IPS-NIHi7 (cell line): ENCODE measurements around the gene LGR6.
A peak's percentile ranks its signal among the peaks of the same experiment; 100 is the strongest.
"Not testable (repeated sequence)": the region's sequence is repeated elsewhere in the genome, so short reads cannot be mapped to it uniquely, and the experiment has no call there.

Source experiments
- DNase-seq: peaks from one replicate; pipeline ENCODE4 v3.0.0; 2012; ENCODE audit warnings: mixed read lengths; ENCODE audit errors: extremely low spot score

The LGR6 gene

GRCh38 chr1:202176949-202177927, 16.4 kb upstream of the LGR6 start:
- no peak for DNase-seq

DNA sequence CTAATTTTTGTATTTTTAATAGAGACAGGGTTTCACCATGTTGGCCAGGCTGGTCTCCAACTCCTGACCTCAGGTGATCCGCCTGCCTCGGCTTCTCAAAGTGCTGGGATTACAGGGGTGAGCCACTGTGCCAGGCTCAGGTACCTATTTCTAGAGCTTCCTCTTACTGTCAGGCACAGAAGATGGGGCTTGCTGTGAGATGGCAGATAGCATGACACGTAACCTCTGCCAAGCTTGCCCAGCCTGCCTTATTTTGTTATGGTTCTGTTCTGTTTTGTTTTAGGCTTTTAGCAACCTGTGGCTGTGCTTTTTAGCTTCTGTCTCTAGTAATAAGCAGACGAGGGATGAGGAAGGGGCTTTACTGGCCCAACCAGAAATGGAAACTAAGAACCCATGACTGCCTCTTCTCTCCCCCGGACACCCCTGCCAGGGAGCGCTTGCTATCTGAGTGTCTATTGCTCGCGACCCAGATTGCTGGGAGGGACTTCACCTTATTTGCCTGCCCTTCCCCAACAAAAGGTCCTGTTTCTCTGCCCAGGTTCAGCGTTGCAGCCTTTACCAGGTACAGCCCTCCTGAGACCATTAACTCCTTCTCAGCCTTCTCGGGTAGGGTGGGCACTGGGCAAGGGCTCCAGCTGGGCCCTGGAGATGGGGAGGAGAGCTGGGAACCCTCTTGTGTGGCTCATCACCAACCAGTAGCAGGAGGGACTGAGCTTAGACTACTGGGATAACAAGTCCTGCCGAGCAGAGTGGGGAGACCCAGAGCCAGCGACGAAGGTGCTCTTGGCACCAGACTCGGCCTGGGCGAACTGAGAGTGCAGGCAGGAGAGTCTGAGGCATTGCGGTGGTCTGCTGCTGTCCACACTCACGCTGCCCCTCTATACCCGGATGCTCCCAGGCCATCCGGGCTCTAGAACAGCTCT, 13.5 kb upstream of the LGR6 start:
- no peak for DNase-seq

GRCh38 chr1:202180751-202181139, 12.9 kb upstream of the LGR6 start:
- DNase-seq, result not testable (repeated sequence)

DNA sequence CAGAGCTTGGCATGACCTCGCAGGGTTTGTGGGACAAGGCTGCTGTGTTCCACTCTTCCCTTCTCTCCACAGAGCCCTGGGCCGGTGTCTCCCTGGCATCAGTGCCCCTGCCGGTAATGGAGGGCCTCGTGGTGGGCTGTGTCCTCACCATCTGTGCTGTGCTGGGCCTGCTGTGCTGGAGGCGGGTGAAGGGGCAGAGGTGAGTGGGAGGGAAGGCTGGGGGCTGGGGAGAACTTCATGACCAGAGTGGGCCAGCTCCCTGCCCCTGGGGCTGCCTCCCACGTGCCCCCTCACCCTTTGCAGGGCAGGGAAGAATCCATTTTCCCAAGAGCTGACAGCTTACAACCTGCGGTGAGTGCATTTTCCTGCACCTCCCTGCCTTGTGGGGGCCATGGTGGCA, 12.0 kb upstream of the LGR6 start:
- no peak for DNase-seq

- DNase-seq, result no peak
Observed at GRCh38 chr1:202182040-202182877, 11.3 kb upstream of the LGR6 start.

DNA sequence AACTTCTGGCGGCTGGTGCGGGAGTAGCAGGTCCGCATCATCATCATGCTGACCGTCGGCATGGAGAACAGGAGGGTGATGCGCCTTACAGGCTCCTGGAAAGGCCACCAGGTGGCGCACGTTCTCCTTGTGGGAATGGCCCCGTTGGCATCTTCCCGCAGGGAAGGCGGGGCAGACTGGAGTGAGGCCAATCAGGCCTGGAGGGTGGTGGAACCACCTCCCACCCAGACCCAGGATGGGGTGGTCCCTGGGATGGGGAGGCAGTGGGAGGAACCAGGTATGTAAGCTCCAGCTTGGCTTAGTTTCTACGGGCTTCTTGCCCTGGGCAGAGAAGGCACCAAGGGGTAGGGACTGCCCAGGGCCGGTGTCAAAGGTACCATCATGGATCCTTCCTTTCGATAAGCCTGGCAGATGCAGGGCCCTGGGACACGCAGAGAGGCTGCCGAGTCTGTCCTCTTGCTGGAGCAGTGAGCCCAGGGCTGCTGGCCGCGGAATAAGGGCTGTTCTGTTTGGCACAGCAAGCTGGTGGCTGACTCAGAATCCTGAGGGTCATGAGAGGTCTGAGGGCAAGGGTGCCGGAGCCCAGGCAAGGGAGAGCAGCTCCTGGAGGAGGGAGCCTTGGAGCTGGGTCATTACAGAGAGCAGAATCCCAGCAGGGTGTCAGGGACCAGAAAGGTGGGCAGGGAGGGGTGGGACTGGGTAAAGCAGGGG, 8.7 kb upstream of the LGR6 start:
- peak; percentile 95 for DNase-seq

DNA sequence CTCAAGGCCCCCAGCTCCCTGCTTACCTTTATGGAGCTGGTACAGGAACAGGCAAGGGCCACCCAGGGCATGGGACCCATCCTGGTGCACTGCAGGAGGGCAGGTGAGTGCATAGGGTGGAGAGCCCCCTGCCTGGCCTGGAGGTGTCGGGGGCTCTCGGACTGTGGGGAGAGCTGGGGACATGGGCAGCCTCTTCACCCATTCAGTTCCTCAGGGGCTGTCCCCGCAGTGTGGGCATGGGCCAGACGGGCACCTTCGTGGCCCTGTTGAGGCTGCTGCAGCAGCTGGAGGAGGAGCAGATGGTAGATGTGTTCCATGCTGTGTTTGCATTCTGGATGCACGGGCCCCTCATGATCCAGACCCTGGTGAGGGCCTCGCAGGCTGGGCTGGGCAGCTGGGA, 7.3 kb upstream of the LGR6 start:
- no peak for DNase-seq

DNA sequence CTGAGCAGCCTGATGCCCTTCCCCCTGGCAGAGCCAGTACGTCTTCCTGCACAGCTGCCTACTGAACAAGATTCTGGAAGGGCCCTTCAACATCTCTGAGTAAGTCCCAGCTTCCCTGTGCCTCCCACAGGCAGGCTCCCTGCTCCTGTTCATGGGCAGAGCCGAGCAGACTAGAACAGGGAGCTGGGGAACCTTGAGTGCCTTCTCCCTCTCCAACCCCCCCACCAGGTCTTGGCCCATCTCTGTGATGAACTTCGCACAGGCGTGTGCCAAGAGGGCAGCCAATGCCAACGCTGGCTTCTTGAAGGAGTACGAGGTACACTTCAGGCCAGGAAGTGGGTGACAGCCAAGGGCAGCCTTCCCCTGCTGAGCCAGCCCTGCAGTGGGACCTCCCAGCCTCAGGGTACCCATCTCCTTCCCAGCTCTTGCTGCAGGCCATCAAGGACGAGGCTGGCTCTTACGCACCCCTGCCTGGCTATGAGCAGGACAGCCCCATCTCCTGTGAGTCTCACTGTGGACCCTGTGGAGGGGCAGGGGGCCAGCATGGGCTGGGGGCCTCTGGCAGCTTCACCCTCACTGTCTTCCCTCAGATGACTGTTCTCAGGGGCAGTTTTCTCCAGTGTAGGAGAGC, 6.4 kb upstream of the LGR6 start:
- no peak for DNase-seq

DNA sequence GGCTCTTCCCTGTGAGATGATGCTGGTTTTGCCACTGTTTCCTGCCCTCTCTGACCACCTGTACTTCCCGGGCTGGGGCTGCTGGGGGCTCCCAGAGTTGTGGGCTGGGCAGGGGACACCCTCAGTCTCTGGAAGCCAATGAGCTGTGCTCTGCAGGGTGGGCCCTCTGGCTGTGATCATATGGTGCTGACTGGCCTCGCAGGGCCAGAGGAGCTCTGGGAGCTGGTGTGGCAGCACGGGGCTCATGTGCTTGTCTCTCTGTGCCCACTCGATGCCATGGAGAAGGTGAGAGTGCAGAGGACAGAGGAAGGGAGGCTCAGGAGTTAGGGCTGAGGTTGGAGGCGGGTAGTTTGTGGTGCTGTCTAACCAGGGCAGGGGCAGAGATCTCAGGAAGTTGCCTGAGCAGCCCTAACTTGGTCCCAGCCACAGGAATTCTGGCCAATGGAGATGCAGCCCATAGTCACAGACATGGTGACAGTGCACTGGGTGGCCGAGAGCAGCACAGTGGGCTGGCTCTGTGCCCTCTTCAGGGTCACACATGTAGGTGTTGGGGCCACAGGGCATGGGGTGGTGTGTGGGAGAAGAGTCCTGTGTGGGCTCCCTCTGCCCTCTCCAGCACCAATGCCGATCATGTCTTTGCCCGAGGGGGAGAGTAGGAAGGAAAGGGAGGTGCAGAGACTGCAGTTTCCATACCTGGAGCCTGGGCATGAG, 5.7 kb upstream of the LGR6 start:
- DNase-seq, result no peak

GRCh38 chr1:202189001-202189790, 4.4 kb upstream of the LGR6 start:
- DNase-seq, result peak; percentile 72

DNA sequence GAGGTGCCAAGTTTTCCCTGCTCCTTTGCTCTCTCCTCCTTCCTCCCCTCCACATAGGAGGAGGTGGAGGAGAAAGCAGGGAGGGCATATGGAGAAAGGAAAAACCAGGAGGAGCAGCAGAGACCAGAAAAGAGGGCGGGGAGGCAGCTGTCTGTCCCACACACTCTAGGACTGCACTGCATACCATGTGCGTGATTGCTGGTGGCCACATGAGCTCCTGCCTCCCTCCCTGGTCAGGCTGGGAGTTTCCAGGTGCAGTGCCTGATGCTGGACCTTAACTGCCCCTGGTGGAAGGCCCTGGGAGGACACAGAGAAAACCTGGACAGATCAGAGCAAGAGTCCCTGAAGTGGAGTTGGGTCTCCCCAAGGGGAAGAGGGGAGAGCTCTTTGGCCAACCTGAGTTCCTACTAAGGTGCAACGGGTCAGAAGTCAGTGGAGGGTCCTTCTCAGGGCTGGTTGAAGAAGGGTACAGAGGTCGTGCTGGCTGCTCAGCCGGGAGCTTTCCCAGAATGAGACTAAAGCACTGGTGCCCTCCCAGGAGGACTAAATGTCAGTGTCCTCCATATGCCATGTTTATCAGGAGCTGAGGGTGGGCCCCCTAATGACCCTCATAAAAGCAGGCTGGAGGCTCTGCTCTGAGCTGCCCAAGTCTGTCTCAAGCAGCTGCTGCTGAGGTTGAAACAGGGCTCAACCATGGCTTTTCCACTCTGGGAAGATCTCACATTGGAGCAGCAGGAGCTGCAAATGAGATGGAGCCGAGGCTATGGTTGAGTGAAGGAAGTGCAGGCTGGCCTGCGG, 3.5 kb upstream of the LGR6 start:
- no peak for DNase-seq

DNA sequence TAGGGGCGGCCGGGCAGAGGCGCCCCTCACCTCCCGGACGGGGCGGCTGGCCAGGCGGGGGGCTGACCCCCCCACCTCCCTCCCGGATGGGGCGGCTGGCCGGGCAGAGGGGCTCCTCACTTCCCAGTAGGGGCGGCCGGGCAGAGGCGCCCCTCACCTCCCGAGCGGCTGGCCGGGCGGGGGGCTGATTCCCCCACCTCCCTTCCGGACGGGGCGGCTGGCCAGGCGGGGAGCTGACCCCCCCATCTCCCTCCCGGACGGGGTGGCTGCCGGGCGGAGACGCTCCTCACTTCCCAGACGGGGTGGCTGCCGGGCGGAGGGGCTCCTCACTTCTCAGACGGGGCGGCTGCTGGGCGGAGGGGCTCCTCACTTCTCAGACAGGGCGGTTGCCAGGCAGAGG, 2.2 kb upstream of the LGR6 start:
- not testable (repeated sequence) for DNase-seq

DNA sequence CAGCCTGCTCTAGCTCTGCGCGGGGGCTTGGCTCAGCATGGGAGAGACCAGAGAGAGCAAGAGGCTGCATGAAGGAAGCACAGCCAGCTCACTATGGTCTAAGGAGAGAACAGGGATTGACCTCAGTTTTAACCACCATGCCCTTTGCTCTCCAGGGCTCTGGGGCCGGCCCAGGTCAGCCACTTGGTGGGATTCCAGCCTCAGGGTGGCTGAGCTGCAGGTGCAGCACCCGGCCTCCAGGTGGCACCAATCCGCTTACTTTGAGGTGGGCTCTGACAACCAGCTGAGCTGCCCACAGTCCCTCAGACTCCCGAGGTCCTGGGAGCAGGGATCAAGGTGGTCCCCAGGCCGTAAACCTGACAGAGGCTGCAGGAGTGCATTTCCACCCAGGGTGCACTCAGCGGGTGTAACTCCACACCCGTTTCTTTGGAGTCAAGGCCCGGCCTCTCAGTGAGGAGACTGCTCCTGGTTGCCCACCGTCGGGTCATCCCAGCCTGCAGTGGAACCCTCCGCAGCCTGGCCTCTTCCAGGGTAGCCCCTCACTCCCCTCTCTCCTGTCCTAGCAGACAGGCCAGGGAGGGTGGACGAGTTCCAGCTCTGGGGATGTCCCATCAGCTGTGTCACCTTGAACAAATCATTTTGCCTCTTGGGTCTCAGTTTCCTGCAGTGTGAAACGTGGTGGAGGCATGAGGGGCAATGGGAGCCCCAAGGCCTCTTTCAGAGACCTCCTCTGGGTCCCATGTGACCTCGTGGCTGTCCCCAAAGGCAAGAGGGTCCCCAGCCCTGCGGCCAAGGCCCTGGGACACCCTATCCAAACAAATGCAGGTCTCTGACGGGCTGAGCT, 607 bp upstream of the LGR6 start:
- DNase-seq, result peak; percentile 82

DNA sequence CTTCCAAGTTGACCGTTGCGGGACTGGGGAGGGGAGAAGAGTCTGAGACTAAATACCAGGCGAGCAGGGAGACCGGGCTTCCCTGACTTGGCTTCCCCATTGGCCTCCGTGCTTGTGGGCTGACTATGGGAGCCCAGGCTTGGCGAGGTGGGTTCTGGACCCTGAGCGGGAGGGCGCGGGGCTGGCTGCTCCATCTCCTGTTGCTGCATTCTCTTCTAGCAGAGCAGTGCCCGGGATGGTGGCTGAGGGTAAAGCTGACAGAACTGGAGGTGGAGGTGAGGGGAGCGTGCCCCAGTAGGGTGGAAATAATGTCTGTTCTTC, 689 bp downstream of the LGR6 start:
- no peak for DNase-seq

GRCh38 chr1:202197653-202198365, 4.2 kb downstream of the LGR6 start:
- DNase-seq, result no peak

- no peak for DNase-seq
Observed at GRCh38 chr1:202198366-202198724, 4.7 kb downstream of the LGR6 start.
